GM19438 (cell line): ENCODE data around the gene CDT1.
A peak's percentile ranks its signal among the peaks of the same experiment; 100 is the strongest.

Experiments used
- ATAC-seq: cut with Tn5 transposase; IDR thresholded peaks from one replicate; pipeline ENCODE4 v1.9.1; 2021; ENCODE audit warnings: low read depth; ENCODE audit not compliant: unreplicated experiment

CDT1 gene

GRCh38 chr16:88854306-88855111 is 50.9 kb downstream of the CDT1 start:
- ATAC-seq, result no peak

- no peak for ATAC-seq
Measured at GRCh38 chr16:88855176-88855575, 51.6 kb downstream of the CDT1 start.

- no peak for ATAC-seq
Measured at GRCh38 chr16:88855736-88856121, 52.1 kb downstream of the CDT1 start.

- ATAC-seq, result no peak
Measured at GRCh38 chr16:88856122-88856827, 52.7 kb downstream of the CDT1 start.

- peak; percentile 66 for ATAC-seq
Measured at GRCh38 chr16:88856828-88857727, 53.5 kb downstream of the CDT1 start, which contains the start of the genes GALNS and TRAPPC2L. GALNS (minus strand) TSS chr16:88856947; CDS start chr16:88856877, 70 bp downstream. TRAPPC2L (plus strand) TSS chr16:88857127; CDS start chr16:88857151, 24 bp downstream.

GRCh38 chr16:88857728-88858339 is 54.2 kb downstream of the CDT1 start:
- peak; percentile 43 for ATAC-seq
